ENCODE data around the gene CCDC190.

GRCh38 chr1:162899422-162900146 lies 38.6 kb upstream of the CCDC190 start:
- no peak for TF ChIP-seq ZBTB40 (IDR thresholded peaks at IDR 0.05)
- no peak for TF ChIP-seq ZBTB40 (CRISPR knock-in tag; IDR thresholded peaks at IDR 0.05)
- TF ChIP-seq ZNF792 (CRISPR knock-in tag; IDR thresholded peaks at IDR 0.05): no peak
- TF ChIP-seq KDM4B (CRISPR knock-in tag; IDR thresholded peaks at IDR 0.05): no peak
- TF ChIP-seq SRSF4 (IDR thresholded peaks at IDR 0.05; ENCODE audit: low read depth, low read length, poor library complexity, severe bottlenecking): no peak
- no peak for TF ChIP-seq CHCHD3 (CRISPR knock-in tag; IDR thresholded peaks at IDR 0.05)
- TF ChIP-seq CTCF (CRISPR knock-in tag; IDR thresholded peaks at IDR 0.05): no peak
- no peak for TF ChIP-seq NFE2L2 (IDR thresholded peaks at IDR 0.05; ENCODE audit: low read length)
- TF ChIP-seq EZH2 (conservative IDR thresholded peaks at IDR 0.05; ENCODE audit: low read depth, low read length): no peak
- TF ChIP-seq IKZF1 (IDR thresholded peaks at IDR 0.05): no peak
- no peak for TF ChIP-seq TOPORS (CRISPR knock-in tag; IDR thresholded peaks at IDR 0.05)
- no peak for TF ChIP-seq ZNF619 (CRISPR knock-in tag; IDR thresholded peaks at IDR 0.05)
- TF ChIP-seq, protein P1, sequence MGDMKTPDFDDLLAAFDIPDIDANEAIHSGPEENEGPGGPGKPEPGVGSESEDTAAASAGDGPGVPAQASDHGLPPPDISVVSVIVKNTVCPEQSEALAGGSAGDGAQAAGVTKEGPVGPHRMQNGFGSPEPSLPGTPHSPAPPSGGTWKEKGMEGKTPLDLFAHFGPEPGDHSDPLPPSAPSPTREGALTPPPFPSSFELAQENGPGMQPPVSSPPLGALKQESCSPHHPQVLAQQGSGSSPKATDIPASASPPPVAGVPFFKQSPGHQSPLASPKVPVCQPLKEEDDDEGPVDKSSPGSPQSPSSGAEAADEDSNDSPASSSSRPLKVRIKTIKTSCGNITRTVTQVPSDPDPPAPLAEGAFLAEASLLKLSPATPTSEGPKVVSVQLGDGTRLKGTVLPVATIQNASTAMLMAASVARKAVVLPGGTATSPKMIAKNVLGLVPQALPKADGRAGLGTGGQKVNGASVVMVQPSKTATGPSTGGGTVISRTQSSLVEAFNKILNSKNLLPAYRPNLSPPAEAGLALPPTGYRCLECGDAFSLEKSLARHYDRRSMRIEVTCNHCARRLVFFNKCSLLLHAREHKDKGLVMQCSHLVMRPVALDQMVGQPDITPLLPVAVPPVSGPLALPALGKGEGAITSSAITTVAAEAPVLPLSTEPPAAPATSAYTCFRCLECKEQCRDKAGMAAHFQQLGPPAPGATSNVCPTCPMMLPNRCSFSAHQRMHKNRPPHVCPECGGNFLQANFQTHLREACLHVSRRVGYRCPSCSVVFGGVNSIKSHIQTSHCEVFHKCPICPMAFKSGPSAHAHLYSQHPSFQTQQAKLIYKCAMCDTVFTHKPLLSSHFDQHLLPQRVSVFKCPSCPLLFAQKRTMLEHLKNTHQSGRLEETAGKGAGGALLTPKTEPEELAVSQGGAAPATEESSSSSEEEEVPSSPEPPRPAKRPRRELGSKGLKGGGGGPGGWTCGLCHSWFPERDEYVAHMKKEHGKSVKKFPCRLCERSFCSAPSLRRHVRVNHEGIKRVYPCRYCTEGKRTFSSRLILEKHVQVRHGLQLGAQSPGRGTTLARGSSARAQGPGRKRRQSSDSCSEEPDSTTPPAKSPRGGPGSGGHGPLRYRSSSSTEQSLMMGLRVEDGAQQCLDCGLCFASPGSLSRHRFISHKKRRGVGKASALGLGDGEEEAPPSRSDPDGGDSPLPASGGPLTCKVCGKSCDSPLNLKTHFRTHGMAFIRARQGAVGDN (CRISPR knock-in tag; IDR thresholded peaks at IDR 0.05): no peak
